NCI-H774 (cell line): ENCODE results near the gene NFIA.

Source experiments
- DNase-seq: peaks from one replicate; lab custom pipeline; 2025; lab: John Stamatoyannopoulos, UW

The NFIA gene

DNA sequence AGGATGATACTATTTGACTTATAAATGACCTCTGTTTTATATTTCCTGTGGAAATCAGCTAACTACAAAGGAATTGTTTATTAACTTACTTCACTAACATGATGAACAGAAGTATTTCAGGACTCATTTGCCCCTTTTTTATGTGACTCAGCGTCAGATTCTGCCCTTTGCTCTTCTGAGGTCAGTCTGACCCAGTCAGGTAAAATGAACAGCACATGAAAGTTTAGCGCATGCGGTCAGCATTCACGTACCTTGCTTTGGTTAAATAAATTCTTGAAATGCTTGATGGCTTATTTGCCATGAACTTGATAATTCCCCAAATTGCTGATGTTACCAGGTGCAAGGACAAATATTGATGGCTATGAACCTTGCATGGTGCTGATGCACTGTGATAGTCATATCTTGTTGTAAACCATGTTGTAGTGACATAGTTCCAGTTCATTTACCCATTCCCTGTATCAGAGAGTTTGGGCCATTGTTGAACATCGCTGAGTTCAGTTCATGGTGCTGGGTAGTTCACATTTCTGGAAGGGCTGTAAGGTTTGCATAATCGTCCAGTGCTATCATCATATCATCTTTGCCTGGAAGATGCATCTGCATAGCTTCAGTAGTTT is 133.4 kb downstream of the NFIA start:
- DNase-seq, result no peak

DNA sequence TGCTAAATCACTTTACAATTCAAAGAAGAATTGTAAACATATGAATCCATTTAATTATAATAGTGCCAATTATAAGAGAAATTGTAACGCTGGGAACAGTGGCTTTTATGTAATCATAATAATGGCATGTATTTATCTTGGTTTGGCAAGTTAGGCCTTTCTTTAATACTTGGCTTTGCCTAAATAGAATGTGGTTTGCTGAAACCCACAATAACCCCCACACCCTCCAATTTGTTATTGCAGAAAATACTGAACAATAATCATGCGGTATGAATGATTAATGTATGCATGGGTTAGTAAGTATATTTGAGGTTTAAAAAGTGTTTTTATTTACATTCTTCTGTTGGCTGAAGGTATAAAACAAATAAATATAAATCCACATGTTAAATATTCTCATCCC is 138.2 kb downstream of the NFIA start:
- no peak for DNase-seq

DNA sequence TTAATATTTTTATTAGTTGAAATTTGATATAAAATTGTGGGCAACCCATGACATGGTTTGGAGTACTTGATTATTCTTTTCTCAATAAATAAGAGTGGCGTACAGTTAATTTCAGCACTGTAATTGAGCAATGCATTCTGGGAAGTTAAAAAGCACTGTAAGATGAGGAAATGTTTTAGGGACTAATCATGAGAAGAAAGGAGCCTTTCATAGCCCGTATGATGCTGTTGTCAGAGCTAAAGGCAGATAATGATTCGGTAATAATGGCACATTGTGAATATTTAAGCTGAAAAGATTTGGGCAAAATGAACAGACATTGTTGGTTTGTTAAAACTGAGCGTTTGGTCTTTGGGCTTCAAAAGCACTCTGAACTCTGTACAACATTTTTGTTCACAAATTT is 139.3 kb downstream of the NFIA start:
- no peak for DNase-seq

DNA sequence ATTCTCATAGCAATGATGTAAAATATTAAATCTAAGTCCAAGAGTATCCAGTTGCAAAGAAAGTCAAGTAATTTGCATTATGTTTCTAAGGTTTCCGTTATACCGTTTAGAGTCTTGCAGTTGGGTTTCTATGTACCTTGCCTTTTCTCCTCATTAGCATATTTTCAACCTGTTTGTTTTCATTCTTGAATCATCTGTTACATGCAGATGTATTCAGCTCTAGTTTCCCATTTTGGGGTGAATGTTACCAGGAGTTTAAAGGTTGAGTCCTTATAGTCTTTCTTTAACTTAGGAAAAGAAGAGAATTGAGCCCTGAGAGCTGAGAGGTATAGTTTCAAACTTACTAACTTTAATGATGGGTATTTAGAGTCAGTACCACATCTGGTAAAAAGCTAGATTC is 139.9 kb downstream of the NFIA start:
- DNase-seq, result no peak

DNA sequence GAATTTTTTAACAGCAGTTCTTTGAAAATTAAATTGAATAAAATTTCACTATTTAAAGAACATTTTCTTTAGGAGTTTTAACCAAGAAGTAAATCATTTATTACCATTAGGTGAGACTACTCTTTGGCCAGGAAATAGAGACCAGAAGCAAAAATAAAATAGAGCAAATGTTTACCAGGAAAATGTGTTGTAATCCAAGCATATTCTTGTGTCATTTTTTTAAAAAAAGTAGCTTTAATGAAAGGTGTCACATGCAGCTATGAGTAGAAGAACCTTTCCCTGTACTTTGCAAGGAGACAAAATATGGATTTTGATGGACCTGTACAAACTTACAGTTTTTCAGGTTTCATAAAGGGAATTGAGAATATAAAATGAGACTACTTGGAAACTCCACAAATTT is 140.8 kb downstream of the NFIA start:
- no peak for DNase-seq

DNA sequence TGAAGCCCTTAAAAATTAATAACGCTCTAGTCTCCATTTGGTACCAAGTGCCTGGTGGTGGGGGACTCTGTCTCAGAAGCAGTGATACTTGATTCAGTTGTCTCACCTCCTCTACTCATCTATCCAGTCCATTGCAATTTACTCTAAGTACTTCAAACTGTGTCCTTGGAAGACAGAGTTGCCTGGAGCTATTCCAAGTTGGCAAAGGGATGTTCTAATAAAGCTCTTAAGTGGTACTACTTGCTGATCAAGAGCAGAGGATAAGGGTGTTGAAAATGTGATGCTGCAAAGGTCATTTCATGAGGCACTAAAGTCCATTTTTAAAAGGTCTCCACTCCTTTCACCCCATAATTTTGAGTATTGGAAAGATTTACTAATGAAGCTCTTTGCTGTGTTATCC is 142.2 kb downstream of the NFIA start:
- DNase-seq, result no peak

DNA sequence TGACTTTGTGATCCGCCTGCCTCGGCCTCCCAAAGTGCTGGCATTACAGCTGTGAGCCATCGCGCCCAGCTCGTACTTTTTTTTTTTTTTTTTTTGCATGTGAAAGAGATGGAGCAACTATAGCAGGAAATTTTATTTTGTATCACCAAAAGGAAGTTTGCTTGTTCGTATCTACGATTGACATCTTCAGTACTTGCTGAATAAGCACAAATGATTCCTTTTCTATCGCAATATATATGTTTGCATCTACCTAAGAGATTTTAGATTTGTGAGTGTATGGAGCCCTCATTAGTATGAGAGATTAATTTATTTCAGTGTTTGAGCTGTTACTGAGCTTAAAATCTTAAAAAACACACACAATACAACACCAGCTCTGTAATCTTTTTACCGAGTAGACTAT is 143.1 kb downstream of the NFIA start:
- DNase-seq, result no peak

DNA sequence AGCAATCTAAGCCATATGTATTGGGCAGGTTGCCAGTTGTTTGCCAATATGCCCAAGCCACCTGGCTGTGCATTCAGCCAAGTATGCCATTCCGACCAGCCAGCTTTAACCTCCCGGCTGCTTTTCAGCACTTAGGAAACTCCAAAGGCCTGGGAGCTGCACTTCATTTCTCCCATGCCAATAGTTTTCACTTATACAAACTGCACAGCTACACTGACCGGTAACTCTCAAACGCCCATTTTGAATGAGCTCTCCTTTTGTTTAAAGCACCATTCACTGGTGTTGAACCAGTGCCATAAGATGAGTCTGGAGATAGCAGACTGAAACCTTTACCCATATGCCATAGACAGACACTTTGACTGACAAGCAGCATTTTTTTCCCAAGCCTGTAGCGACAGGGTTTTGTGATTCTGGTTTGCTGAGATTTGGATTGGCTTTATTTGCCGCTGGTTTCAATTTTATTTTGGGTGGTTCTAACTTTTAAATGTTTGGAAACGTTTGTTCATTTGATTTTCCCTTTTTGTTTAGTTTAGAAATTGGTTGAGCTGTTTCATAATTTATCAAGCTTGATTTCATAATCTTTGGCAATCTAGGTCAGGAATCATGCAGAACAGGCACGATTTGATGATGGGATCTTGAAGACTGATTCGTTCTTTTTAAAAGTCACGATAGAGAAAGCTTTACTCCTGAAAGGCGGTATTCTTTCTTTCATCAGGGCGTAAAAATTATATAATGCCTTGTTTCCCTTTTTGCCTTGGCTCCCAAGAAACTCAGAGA is 144.6 kb downstream of the NFIA start:
- DNase-seq, result peak; percentile 57

DNA sequence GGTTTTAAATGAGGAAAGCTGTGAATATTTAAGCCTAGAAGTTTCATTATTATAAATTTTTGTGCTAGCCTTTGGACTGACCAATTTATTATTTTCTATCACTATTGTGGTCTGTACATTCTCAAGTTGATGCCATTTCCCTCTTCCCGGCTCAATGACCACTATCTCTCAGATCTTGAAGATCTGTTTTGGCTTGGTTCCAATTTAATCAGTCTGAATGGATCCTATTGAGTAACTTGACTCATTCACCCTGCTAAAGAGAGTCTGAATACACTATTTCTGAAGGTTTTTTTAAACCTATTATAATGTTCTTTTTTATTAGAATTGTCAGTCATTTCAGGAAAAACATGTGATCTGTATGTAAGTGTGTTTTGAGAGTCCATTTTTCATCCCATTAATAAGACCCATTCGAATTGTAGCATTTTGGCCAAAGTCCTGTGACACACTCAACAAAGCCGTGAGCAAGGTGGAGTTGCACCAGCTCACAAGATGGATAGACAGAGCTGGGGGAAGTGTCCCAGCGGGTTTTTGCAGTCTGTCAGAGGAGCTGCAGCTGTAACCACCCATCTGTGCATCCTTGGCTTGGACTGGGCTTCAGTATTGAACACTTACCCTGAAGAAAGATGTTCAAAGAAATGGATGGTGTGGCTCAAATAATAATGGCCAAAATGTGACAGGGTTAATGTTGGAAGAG is 145.6 kb downstream of the NFIA start:
- no peak for DNase-seq

DNA sequence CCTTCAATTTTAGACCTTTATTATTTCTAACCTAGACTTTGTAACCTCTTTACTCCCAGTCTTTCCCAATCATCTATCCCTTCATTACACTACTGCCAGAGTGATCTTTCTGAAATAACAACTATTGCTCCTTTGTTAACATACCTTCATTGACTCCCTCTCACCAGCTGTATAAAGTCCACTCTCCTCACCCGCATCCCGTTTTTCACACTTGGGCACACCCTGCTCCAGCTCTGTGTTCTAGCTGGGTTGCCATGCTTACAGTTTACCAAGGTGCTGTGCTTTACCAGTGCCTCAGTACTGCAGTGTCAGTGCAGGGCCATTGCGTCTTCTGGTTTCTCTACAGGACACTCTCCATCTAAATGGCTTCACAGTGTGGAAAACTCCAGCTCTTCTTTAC is 148.2 kb downstream of the NFIA start:
- DNase-seq, result peak; percentile 3

DNA sequence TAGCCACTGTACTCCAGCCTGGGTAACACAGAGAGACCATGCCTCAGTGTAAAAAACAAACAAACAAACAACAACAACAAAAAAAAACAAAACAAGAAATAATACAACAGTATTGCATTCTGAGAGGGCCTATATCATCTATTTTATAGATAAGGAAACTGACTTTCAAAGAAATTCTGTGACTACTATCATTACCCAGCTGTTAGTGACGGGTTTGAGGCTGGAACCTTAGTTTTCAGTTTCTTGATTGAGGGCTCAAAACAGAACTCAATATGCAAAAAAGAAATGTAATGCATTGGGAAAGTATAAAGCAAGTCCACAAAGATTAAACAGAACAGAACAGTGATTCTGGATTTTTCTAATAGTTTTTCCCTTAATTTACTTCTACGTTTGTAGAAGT is 149.4 kb downstream of the NFIA start:
- DNase-seq, result no peak

DNA sequence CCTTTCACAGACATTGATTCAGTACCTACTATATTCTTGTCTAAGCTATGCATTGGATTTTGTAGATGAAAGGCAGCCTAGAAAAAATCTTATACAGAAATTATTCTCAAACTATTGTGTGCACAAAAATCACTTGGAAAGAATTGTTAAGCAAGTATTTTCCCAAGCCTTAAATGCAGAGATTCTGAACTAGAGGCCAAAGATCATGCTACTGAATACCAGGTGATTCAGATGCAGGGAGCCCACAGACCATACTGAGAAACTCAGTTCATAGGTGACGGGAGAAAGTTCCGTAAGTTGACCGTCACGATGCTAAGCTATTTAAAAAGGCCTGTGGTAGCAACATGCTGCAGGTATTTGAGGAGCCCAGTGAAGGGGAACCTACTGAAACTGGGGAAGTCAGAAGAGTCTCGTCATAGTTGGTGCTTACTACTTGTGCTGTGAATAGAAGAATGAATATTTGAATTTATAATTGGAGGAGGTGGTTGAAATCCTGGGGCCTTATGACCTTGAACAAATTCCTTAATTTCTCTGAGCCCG is 150.8 kb downstream of the NFIA start:
- no peak for DNase-seq

DNA sequence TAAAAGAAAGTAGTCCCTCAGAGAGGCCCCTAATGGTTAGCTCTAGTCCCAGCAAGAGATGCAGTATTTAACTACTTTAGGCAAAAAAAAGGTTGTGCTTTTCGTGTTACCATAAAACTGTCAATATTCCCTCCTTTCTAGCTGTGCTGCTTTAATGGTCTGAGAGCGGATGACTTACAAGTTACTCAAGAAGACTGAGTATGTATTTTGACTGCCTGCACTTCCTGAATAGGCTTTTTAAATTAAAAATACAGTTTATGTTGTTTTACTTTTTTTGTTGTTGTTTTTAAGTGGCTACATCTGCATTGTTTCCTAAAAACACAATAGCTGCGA is 152.2 kb downstream of the NFIA start:
- no peak for DNase-seq

DNA sequence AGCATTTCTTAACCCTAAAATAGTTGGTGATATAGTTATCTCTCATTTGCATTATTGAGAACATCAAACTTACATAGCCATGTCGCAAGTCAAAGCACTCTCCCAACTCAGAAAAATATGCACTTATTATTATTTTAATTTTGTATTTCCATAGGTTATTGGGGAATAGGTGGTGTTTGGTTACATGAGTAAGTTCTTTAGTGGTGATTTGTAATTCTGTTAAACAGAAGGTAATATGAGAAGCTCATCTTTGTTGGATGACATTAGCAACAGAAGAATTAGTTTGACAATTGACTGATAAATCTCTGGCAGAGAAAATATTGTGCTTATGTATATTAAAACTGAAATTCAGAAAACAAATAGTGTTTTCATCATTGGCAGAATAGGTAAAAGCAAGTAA is 154.8 kb downstream of the NFIA start:
- no peak for DNase-seq

DNA sequence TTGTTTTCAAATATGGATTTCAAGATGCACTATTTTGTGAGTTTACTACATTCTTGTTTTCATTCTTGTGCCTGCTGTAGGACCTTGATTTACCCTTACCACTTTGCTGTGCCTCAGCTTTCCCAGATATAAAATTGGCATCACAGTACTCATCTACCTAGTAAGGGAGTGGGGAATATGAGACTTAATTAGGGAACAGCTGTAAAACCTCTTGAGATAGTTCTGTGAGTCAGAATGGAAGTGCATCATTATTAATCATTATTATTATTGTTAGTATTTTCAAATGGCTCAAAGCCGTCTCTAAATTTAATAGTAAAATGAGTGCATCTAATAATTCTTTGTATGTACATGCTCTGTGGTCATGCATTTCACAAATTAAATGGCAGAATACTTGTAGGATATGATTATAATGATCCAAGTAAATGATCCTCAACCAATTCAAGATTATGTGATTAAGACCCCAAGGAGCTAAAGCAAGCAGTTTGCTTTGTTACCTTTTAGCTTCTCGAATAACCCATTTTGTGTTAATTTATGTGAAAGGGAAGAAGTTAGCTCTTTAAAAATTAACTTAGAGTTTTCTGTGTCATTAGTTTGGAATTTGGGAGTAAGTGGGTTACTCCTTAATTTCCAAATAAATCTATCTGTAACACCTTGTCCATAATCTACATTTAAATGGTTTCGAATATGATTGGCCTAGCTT is 155.4 kb downstream of the NFIA start:
- DNase-seq, result no peak

DNA sequence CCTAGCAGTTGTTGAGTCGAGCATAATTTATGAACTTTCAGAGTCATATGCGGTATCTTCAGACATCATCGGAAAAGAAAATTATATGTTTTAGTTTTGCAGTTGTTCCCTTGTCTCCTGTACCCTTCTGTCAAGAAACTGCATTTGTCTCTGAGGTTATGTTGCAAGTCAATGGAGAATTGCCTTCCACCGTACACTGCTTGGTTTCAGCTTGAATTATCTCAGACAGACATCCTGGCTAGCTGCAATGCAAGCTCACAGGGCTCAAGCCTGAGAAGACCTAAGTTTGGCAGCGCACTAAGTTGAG is 156.0 kb downstream of the NFIA start:
- DNase-seq, result no peak

DNA sequence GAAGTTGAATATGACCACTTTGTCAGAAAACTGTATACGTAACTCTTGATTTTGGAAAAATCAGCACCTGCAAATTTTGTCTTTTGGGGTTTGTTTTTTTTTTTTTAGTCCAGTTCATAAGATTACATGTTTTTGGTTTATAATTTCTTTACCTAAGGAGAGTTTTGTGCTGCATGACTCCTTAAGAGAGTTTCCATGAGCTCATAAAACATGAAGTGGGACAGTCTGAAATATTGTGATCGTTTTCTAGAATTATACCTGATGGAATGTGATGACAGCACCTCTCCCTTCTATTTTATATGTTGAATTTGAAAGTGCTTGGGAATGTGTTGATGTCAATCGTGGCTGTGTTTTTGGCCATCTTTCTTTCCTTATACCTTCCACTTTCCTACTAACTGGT is 158.5 kb downstream of the NFIA start:
- DNase-seq, result no peak

DNA sequence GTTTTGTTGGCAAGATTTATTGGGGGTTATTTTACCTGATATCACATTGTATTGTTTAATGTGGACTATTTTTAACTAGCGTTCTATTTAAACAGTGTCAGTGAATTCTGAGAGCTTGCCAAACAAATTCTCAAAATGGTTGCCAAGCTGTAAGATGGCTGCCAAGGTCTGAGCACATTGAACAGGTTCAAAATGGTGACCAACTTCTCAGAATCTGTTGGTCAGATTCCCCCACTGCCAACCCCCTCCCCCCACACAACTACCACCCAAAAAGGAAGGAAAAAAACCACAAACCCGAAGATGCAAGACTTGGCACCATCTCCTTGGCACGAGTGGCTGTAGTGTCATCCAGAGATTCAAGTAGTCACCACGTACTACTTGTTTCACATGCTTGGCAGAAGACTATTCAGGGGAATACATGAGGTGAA is 159.1 kb downstream of the NFIA start:
- no peak for DNase-seq

DNA sequence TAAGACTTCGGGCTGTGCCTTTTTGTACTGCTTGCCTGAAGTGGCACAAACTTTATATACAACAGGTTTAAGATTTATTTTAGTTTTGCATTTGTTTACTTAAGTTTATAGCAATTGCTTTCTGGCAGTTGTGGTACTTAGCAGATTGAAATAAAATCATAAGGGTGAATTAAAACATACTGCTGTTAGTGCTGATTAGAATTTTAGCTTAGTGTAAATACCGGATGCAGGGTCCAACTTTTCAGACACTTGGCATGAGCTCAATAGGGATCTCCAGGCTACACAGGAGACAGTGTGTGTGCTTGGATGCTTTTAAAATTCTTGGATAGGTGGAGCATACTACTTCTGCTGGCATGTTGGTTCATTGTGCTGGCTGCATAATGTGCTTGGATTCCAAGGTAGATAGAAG is 159.6 kb downstream of the NFIA start:
- DNase-seq, result no peak

DNA sequence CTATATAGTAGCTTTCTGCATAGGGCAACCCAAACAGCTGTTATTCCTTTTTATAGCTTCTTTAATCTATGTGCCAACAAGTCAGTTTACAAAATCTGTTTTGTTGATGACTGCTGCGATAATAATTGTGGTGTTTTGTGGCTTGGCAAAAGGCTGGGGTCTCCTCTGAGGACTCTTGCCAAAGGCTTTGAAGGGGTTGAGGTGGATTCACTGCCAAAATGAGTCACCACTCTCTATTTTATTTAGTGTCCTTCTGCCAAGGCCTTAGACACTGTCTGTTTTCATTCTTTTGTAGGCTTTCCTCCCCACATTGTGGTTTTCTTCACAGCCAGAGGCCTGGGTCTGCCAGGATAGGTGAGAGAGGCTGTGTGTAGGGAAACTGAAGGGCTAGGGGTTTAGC is 161.8 kb downstream of the NFIA start:
- no peak for DNase-seq

DNA sequence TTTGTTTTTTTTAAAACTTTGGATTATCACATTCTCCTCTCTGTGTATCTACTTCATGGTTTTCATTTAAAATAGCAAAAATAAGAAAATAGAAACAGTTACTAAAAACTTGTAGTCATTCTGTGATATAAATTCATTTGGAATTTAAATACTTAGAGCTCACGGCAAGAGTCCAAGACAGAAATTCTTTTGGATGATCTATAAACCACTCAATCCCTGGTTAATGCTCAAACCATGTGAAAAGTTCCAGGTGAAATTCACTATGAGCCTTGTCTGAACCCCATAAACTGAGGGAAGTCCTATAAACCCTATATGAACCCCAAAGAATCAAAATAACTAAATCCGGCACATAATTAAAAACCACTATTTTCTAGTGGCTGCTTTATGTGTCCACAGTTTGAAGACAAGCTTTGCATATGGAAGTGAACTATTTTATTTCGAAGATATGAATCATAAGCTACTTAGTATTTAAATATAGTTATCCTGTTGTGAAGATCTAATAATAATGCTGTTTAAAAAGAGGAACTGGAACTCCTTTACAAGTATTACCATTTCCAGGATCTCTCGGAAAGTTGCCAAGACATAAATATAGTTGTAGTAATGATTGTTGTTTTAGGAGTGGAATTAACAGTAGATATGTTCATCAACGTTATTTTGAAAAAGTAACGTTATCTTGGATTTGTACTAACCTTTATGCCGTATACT is 163.5 kb downstream of the NFIA start:
- DNase-seq, result no peak
